Activated T-helper 1 cell treated with anti-CD3 and anti-CD28 coated beads, Interleukin-12 subunit alpha, Interleukin-12 subunit beta, Interleukin-2, Interleukin-4 antibody, amounts not matched to agents 30 ng/mL and 10 ng/mL and 1 ng/mL, durations not matched to agents 14 hours and 24 hours and 36 hours (primary cell): ENCODE measurements around the gene SLC35F3. TPM values are rescaled to one million over a fixed set of nuclear protein-coding genes. Genes with fewer than 3 reads are reported as not detected.
"Not testable (repeated sequence)": the region's sequence is repeated elsewhere in the genome, so short reads cannot be mapped to it uniquely, and the experiment has no call there.

Experiments
- DNase-seq: peaks from one replicate; pipeline ENCODE4 v3.0.0; 2021; ENCODE audit warnings: low spot score
- H3K27ac Mint-ChIP-seq: one replicate; pipeline ENCODE4 v1.8.0; 2021; ENCODE audit warnings: mild to moderate bottlenecking, mixed read lengths
- H3K27me3 Mint-ChIP-seq: one replicate; pipeline ENCODE4 v1.8.0; 2022; ENCODE audit warnings: mild to moderate bottlenecking, moderate library complexity, mixed read lengths; ENCODE audit not compliant: insufficient read depth
- H3K36me3 Mint-ChIP-seq: one replicate; pipeline ENCODE4 v1.8.0; 2021; ENCODE audit warnings: low read depth, mixed read lengths
- H3K4me1 Mint-ChIP-seq: one replicate; pipeline ENCODE4 v1.8.0; 2021; ENCODE audit warnings: low read depth, mixed read lengths
- H3K4me3 Mint-ChIP-seq: one replicate; pipeline ENCODE4 v1.8.0; 2021; ENCODE audit warnings: mild to moderate bottlenecking, moderate library complexity, mixed read lengths
- H3K9me3 Mint-ChIP-seq: one replicate; pipeline ENCODE4 v1.8.0; 2021; ENCODE audit warnings: mixed read lengths
- intact Hi-C: fragments of 100-400 bp; cut with micrococcal nuclease; formaldehyde crosslinking; loops from one replicate; pipeline ENCODE4 v1.15.1; 2024
- total RNA-seq: library from RNA; stranded (reverse); gene quantifications from 2 replicates; pipeline ENCODE4 v1.2.3, GENCODE V29; 2022

Gene SLC35F3
- total RNA-seq, 1 donor from 2014 or later = 7.9 TPM

- DNase-seq = no peak
- no peaks in the 10 kb centered on the region for H3K36me3 Mint-ChIP-seq
- no peaks in the 10 kb centered on the region for H3K4me1 Mint-ChIP-seq
- no peaks in the 10 kb centered on the region for H3K9me3 Mint-ChIP-seq
- intact Hi-C loops = loop anchor here (1.0 to 2.0 kb wide), 6 partner anchors 34 to 254 kb away; no protein-coding TSS in a partner anchor
- no peak overlapping the region for H3K27ac Mint-ChIP-seq
- H3K27me3 Mint-ChIP-seq = peaks cover 13% of the 10 kb centered on the region
- H3K4me3 Mint-ChIP-seq = no peak overlapping the region
Observed at GRCh38 chr1:234154320-234155251, 250.1 kb downstream of the SLC35F3 start.

- Mint-ChIP-seq H3K4me1 (peaks cover 26% of the 10 kb centered on the region), H3K27me3 (peaks cover 9% of the 10 kb centered on the region), H3K27ac (no peak overlapping the region), H3K4me3 (no peak overlapping the region), H3K36me3 (no peaks in the 10 kb centered on the region), H3K9me3 (no peaks in the 10 kb centered on the region)
- intact Hi-C loops = no loop called here
- no peak for DNase-seq
Observed at GRCh38 chr1:234162661-234163060, 258.2 kb downstream of the SLC35F3 start.

- intact Hi-C loops = no loop called here
- Mint-ChIP-seq H3K36me3 (no peaks in the 10 kb centered on the region), H3K27ac (no peak overlapping the region), H3K4me3 (no peak overlapping the region), H3K9me3 (no peaks in the 10 kb centered on the region), H3K4me1 (peaks cover 26% of the 10 kb centered on the region), H3K27me3 (peaks cover 9% of the 10 kb centered on the region)
- DNase-seq = no peak
Observed at GRCh38 chr1:234163267-234163919, 258.9 kb downstream of the SLC35F3 start.

- no peak for DNase-seq
- peaks cover 26% of the 10 kb centered on the region for H3K4me1 Mint-ChIP-seq
- H3K27me3 Mint-ChIP-seq = peaks cover 9% of the 10 kb centered on the region
- no peak overlapping the region for H3K4me3 Mint-ChIP-seq
- H3K9me3 Mint-ChIP-seq = no peaks in the 10 kb centered on the region
- H3K27ac Mint-ChIP-seq = no peak overlapping the region
- no peaks in the 10 kb centered on the region for H3K36me3 Mint-ChIP-seq
- intact Hi-C loops = no loop called here
Observed at GRCh38 chr1:234164098-234164709, 259.7 kb downstream of the SLC35F3 start.

GRCh38 chr1:234168061-234168724, 263.7 kb downstream of the SLC35F3 start:
- H3K9me3 Mint-ChIP-seq = no peaks in the 10 kb centered on the region
- intact Hi-C loops = no loop called here
- peaks cover 4% of the 10 kb centered on the region for H3K27me3 Mint-ChIP-seq
- no peaks in the 10 kb centered on the region for H3K36me3 Mint-ChIP-seq
- no peak overlapping the region for H3K4me3 Mint-ChIP-seq
- DNase-seq = no peak
- H3K27ac Mint-ChIP-seq = no peak overlapping the region
- H3K4me1 Mint-ChIP-seq = peaks cover 46% of the 10 kb centered on the region

- Mint-ChIP-seq H3K9me3 (no peaks in the 10 kb centered on the region), H3K4me1 (peaks cover 35% of the 10 kb centered on the region), H3K27me3 (peaks cover 3% of the 10 kb centered on the region), H3K36me3 (no peaks in the 10 kb centered on the region), H3K4me3 (peak overlapping the region; percentile 12), H3K27ac (peak overlapping the region; percentile 2)
- intact Hi-C loops = no loop called here
- no peak for DNase-seq
Observed at GRCh38 chr1:234169161-234169849, 264.8 kb downstream of the SLC35F3 start.

GRCh38 chr1:234170067-234170466, 265.6 kb downstream of the SLC35F3 start:
- intact Hi-C loops = no loop called here
- no peaks in the 10 kb centered on the region for H3K36me3 Mint-ChIP-seq
- DNase-seq = no peak
- peak overlapping the region; percentile 61 for H3K27ac Mint-ChIP-seq
- peak overlapping the region; percentile 63 for H3K4me3 Mint-ChIP-seq
- no peaks in the 10 kb centered on the region for H3K9me3 Mint-ChIP-seq
- peaks cover 28% of the 10 kb centered on the region for H3K4me1 Mint-ChIP-seq
- H3K27me3 Mint-ChIP-seq = peaks cover 2% of the 10 kb centered on the region

GRCh38 chr1:234170622-234171021, 266.1 kb downstream of the SLC35F3 start:
- peak overlapping the region; percentile 63 for H3K4me3 Mint-ChIP-seq
- peaks cover 28% of the 10 kb centered on the region for H3K4me1 Mint-ChIP-seq
- H3K36me3 Mint-ChIP-seq = no peaks in the 10 kb centered on the region
- intact Hi-C loops = no loop called here
- peak overlapping the region; percentile 82 for H3K27ac Mint-ChIP-seq
- no peaks in the 10 kb centered on the region for H3K27me3 Mint-ChIP-seq
- DNase-seq = peak; percentile 13
- H3K9me3 Mint-ChIP-seq = no peaks in the 10 kb centered on the region

- Mint-ChIP-seq H3K27ac (no peak overlapping the region), H3K4me3 (no peak overlapping the region), H3K4me1 (peaks cover 28% of the 10 kb centered on the region), H3K36me3 (peaks cover 2% of the 10 kb centered on the region), H3K9me3 (peaks cover 9% of the 10 kb centered on the region), H3K27me3 (peaks cover 2% of the 10 kb centered on the region)
- no peak for DNase-seq
- intact Hi-C loops = no loop called here
Observed at GRCh38 chr1:234173968-234174367, 269.5 kb downstream of the SLC35F3 start.

GRCh38 chr1:234175363-234175762, 270.9 kb downstream of the SLC35F3 start:
- intact Hi-C loops = no loop called here
- Mint-ChIP-seq H3K36me3 (peaks cover 2% of the 10 kb centered on the region), H3K4me1 (peaks cover 24% of the 10 kb centered on the region), H3K9me3 (peaks cover 9% of the 10 kb centered on the region), H3K27me3 (peaks cover 8% of the 10 kb centered on the region), H3K27ac (no peak overlapping the region), H3K4me3 (no peak overlapping the region)
- no peak for DNase-seq

- no peak overlapping the region for H3K27ac Mint-ChIP-seq
- no peak for DNase-seq
- peaks cover 13% of the 10 kb centered on the region for H3K27me3 Mint-ChIP-seq
- H3K4me3 Mint-ChIP-seq = no peak overlapping the region
- H3K4me1 Mint-ChIP-seq = peaks cover 18% of the 10 kb centered on the region
- H3K36me3 Mint-ChIP-seq = peaks cover 2% of the 10 kb centered on the region
- intact Hi-C loops = no loop called here
- H3K9me3 Mint-ChIP-seq = peaks cover 9% of the 10 kb centered on the region
Observed at GRCh38 chr1:234176000-234176399, 271.5 kb downstream of the SLC35F3 start.

GRCh38 chr1:234176847-234177246, 272.4 kb downstream of the SLC35F3 start:
- DNase-seq, H3K4me1 Mint-ChIP-seq, H3K9me3 Mint-ChIP-seq, H3K36me3 Mint-ChIP-seq, intact Hi-C loops, H3K27ac Mint-ChIP-seq, H3K4me3 Mint-ChIP-seq: not testable (repeated sequence)
- peaks cover 18% of the 10 kb centered on the region for H3K27me3 Mint-ChIP-seq
